ENCODE results near the gene ZNF526. TPM values are rescaled to one million over a fixed set of nuclear protein-coding genes. Genes with fewer than 3 reads are reported as not detected.

The ZNF526 gene
- total and polyA plus RNA-seq, 12 donors: 2.0 to 12.5 (median 6.2) TPM

GRCh38 chr19:42242512-42243409, 22.6 kb downstream of the ZNF526 start, which contains the start of gene GSK3A:
Gene GSK3A (minus strand): TSS chr19:42242602. CDS start chr19:42242465, 137 bp downstream.
- peak; percentile 83 to 99 for TF ChIP-seq POLR2A (IDR thresholded peaks at IDR 0.05)
- TF ChIP-seq, protein P1, sequence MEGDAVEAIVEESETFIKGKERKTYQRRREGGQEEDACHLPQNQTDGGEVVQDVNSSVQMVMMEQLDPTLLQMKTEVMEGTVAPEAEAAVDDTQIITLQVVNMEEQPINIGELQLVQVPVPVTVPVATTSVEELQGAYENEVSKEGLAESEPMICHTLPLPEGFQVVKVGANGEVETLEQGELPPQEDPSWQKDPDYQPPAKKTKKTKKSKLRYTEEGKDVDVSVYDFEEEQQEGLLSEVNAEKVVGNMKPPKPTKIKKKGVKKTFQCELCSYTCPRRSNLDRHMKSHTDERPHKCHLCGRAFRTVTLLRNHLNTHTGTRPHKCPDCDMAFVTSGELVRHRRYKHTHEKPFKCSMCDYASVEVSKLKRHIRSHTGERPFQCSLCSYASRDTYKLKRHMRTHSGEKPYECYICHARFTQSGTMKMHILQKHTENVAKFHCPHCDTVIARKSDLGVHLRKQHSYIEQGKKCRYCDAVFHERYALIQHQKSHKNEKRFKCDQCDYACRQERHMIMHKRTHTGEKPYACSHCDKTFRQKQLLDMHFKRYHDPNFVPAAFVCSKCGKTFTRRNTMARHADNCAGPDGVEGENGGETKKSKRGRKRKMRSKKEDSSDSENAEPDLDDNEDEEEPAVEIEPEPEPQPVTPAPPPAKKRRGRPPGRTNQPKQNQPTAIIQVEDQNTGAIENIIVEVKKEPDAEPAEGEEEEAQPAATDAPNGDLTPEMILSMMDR (IDR thresholded peaks at IDR 0.05): no peak
- H3K4me1 ChIP-seq (replicated peaks in 1 of 2): peaks cover 30 to 51% of the 10 kb centered on the region in 2 donors
- H3K9me3 ChIP-seq (replicated peaks in 1 of 3): no peaks in the 10 kb centered on the region
- peak within 1 kb of the TSS; percentile 75 to 93 (median 88) for H3K27ac ChIP-seq
- H3K27me3 ChIP-seq: no peaks in the 10 kb centered on the region
- H3K4me3 ChIP-seq: peak within 1 kb of the TSS; percentile 21 to 78 (median 54)
- 0 to 1% (median 0%) methylated on average over 39 to 76 of the region's 76 CpGs for WGBS, 4 donors
- peak; percentile 98 to 100 (median 99) for DNase-seq
- intact Hi-C loops (cut with DNase I): no loop called here
- no peaks in the 10 kb centered on the region for H3K36me3 ChIP-seq (replicated peaks in 1 of 2)

- 1 to 4% (median 2%) methylated on average over 31 to 45 of the region's 45 CpGs for WGBS, 4 donors
- Histone ChIP-seq H3K27ac (peak overlapping the region; percentile 65 to 93 (median 88)), H3K9me3 (replicated peaks in 1 of 3) (no peaks in the 10 kb centered on the region), H3K27me3 (no peaks in the 10 kb centered on the region), H3K4me1 (replicated peaks in 1 of 2) (peaks cover 31 to 55% of the 10 kb centered on the region in 2 donors), H3K4me3 (peak overlapping the region in 3 of 4 donors; percentile 37 to 78 (median 42)), H3K36me3 (replicated peaks in 1 of 2) (peaks cover 0 to 14% of the 10 kb centered on the region in 2 donors)
- DNase-seq: peak; percentile 91 to 97 (median 94)
- TF ChIP-seq, protein P1 (IDR thresholded peaks at IDR 0.05): peak; percentile 34 to 68 (median 56)
- peak in 1 of 2 donors; percentile 74 for TF ChIP-seq POLR2A (IDR thresholded peaks at IDR 0.05)
- intact Hi-C loops (cut with DNase I): loop anchor here (5.0 kb wide), 1 partner anchor 48 kb away; no protein-coding TSS in a partner anchor
Measured at GRCh38 chr19:42244347-42245220, 24.5 kb downstream of the ZNF526 start.

- Histone ChIP-seq H3K27me3 (no peaks in the 10 kb centered on the region), H3K9me3 (replicated peaks in 1 of 3) (no peaks in the 10 kb centered on the region), H3K27ac (peak overlapping the region in 3 of 5 donors; percentile 16 to 93 (median 88)), H3K4me3 (no peak overlapping the region), H3K36me3 (replicated peaks in 1 of 2) (peaks cover 0 to 20% of the 10 kb centered on the region in 2 donors), H3K4me1 (replicated peaks in 1 of 2) (peaks cover 37 to 61% of the 10 kb centered on the region in 2 donors)
- peak in 5 of 7 donors; percentile 33 to 76 (median 45) for DNase-seq
- intact Hi-C loops (cut with DNase I): loop anchor here (5.0 kb wide), 1 partner anchor 47 kb away; no protein-coding TSS in a partner anchor
- 60 to 73% (median 72%) methylated on average over 10 of the region's 10 CpGs for WGBS, 4 donors
- TF ChIP-seq POLR2A (IDR thresholded peaks at IDR 0.05): no peak
- TF ChIP-seq, protein P1 (IDR thresholded peaks at IDR 0.05): no peak
Measured at GRCh38 chr19:42245231-42245630, 25.1 kb downstream of the ZNF526 start.

All from adrenal gland (tissue), 12 donors.